Neural progenitor cell (in vitro differentiated cells): ENCODE data around the gene ZNF214.

Experiments used
- CTCF ChIP-seq: fragments of 200-600 bp; sonication (generic); IDR thresholded peaks from 2 replicates; pipeline ENCODE4 v1.5.1; 2017; ENCODE audit warnings: antibody characterized with exemption, mild to moderate bottlenecking
- EZH2 ChIP-seq: fragments of 200-600 bp; sonication (generic); IDR thresholded peaks from 2 replicates; pipeline ENCODE4 v1.6.1; 2017; ENCODE audit warnings: antibody characterized with exemption, mild to moderate bottlenecking, moderate library complexity
- EZH2phosphoT487 ChIP-seq: fragments of 200-600 bp; sonication (generic); IDR thresholded peaks from 2 replicates; pipeline ENCODE4 v1.6.1; 2017; ENCODE audit warnings: antibody characterized with exemption

DNA sequence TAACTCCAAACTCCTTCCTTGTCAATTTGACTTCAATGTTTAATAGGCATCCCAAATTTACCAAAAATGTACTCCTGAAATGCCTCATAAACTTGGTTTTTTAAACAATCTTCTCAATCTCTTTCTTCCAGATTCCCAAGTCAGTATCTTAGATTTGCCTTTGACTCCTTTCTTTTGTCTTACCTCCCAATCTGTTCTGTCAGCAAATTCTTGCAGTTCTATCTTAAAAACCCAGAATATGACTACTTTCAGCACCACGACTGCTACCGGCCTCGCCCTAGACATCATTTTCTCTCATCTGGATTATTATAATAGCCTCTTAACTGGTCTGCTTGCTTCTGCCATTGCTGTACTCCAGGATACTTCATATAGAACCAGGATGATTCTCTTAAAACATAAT is 8.0 kb upstream of the ZNF214 start:
- TF ChIP-seq CTCF (no peak), EZH2phosphoT487 (no peak), EZH2 (no peak)
